Measurements from ENCODE around the gene ODR4.

ODR4 gene

DNA sequence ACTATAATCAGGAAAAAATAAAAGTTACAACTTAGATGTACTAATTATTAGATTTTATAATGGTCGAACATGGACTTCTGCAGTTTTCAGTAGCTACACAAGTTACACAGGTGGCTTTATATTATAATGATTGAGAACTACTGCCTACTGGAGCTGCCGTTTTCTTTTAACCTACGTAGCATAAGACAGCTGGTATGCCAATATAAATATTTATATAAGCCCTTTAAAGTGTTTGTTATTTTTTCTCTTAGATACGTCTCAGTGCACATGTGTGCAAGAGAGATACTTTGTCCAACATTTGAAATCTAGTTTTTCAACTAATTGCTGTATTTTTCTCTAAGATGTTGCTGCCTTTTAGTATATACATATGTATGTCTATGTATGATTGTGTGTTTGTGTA lies 42.9 kb downstream of the ODR4 start:
- no peak overlapping the region for H3K27ac ChIP-seq (ENCODE audit: low read depth, low read length)
- peaks cover 7% of the 10 kb centered on the region; the same call in 1 of the 2 replicates for H3K36me3 ChIP-seq (ENCODE audit: low read length)
- H3F3A ChIP-seq (ENCODE audit: insufficient read depth) = no peaks in the 10 kb centered on the region
- H3K9me3 ChIP-seq (ENCODE audit: insufficient read depth, low read length) = no peaks in the 10 kb centered on the region
- H3K9ac ChIP-seq (ENCODE audit: low read length) = no peak overlapping the region
- H3K9me2 ChIP-seq (replicated peaks; ENCODE audit: insufficient read depth, low read length) = no peaks in the 10 kb centered on the region
- no peak for TF ChIP-seq EZH2phosphoT487 (conservative IDR thresholded peaks at IDR 0.05; ENCODE audit: low read length)
- TF ChIP-seq, protein P1, sequence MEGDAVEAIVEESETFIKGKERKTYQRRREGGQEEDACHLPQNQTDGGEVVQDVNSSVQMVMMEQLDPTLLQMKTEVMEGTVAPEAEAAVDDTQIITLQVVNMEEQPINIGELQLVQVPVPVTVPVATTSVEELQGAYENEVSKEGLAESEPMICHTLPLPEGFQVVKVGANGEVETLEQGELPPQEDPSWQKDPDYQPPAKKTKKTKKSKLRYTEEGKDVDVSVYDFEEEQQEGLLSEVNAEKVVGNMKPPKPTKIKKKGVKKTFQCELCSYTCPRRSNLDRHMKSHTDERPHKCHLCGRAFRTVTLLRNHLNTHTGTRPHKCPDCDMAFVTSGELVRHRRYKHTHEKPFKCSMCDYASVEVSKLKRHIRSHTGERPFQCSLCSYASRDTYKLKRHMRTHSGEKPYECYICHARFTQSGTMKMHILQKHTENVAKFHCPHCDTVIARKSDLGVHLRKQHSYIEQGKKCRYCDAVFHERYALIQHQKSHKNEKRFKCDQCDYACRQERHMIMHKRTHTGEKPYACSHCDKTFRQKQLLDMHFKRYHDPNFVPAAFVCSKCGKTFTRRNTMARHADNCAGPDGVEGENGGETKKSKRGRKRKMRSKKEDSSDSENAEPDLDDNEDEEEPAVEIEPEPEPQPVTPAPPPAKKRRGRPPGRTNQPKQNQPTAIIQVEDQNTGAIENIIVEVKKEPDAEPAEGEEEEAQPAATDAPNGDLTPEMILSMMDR (IDR thresholded peaks at IDR 0.05; ENCODE audit: insufficient read depth, low read length, poor library complexity, severe bottlenecking) = no peak
- H3K79me2 ChIP-seq (ENCODE audit: insufficient read depth, low read length) = no peaks in the 10 kb centered on the region
- no peaks in the 10 kb centered on the region for H3K27me3 ChIP-seq (ENCODE audit: low read length)
- no peaks in the 10 kb centered on the region for H4K20me1 ChIP-seq (ENCODE audit: low read depth, low read length)
- no peak overlapping the region for H2AFZ ChIP-seq (ENCODE audit: low read depth, low read length, severe bottlenecking)
- no peak overlapping the region for H3K4me2 ChIP-seq (ENCODE audit: low read depth, low read length, poor library complexity, severe bottlenecking)
- H3K4me3 ChIP-seq (ENCODE audit: insufficient read depth, low read length, poor library complexity, severe bottlenecking) = no peak overlapping the region

DNA sequence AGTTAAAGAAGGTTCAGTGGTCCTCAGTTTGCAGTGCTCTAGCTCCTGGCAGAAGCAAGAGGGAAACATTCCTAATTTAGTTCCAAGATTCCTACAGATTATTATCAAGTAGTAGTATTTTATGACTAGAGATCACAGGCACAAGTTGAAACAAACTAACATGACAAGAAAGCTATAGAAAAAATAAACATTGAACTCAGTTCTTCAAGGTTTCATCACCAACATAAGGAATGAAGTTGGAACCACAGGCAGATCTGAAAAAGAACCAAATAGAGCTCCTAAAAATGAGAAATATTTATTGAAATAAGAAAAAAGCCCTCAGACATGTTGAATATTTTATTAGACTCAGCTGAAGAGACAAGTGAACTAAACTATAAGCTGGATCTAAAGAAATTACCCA lies 44.7 kb downstream of the ODR4 start:
- no peak overlapping the region for H2AFZ ChIP-seq (ENCODE audit: low read depth, low read length, severe bottlenecking)
- H3K9ac ChIP-seq (ENCODE audit: low read length) = no peak overlapping the region
- no peak overlapping the region for H3K27ac ChIP-seq (ENCODE audit: low read depth, low read length)
- no peaks in the 10 kb centered on the region for H3K79me2 ChIP-seq (ENCODE audit: insufficient read depth, low read length)
- H3K27me3 ChIP-seq (ENCODE audit: low read length) = no peaks in the 10 kb centered on the region
- peaks cover 7% of the 10 kb centered on the region; the same call in 1 of the 2 replicates for H3K36me3 ChIP-seq (ENCODE audit: low read length)
- H3K9me3 ChIP-seq (ENCODE audit: insufficient read depth, low read length) = no peaks in the 10 kb centered on the region
- no peak overlapping the region for H3K4me2 ChIP-seq (ENCODE audit: low read depth, low read length, poor library complexity, severe bottlenecking)
- no peak overlapping the region for H3K4me3 ChIP-seq (ENCODE audit: insufficient read depth, low read length, poor library complexity, severe bottlenecking)
- no peaks in the 10 kb centered on the region for H3K9me2 ChIP-seq (replicated peaks; ENCODE audit: insufficient read depth, low read length)
- no peaks in the 10 kb centered on the region for H4K20me1 ChIP-seq (ENCODE audit: low read depth, low read length)
- TF ChIP-seq, protein P1 (IDR thresholded peaks at IDR 0.05; ENCODE audit: insufficient read depth, low read length, poor library complexity, severe bottlenecking) = no peak
- no peak for TF ChIP-seq EZH2phosphoT487 (conservative IDR thresholded peaks at IDR 0.05; ENCODE audit: low read length)
- H3F3A ChIP-seq (ENCODE audit: insufficient read depth) = no peaks in the 10 kb centered on the region

DNA sequence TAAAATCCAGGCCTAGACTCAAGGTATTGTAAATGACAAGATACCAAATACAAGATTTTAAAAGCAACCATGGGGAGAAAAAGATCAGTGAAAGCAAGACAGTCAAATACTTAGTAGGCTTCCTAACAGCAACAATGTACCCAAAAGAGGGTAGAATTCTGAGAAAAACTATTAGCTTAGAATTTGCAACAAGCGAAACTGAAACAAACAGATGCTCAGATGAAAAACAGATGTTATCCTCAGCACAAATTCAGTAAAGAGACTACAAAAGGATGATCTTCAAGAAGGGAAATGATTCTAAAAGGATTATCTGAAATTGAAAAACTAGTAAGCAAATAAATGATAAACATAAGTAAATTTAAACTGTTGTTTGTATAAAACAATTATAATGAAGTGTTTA lies 45.3 kb downstream of the ODR4 start:
- H4K20me1 ChIP-seq (ENCODE audit: low read depth, low read length) = no peaks in the 10 kb centered on the region
- H3K79me2 ChIP-seq (ENCODE audit: insufficient read depth, low read length) = no peaks in the 10 kb centered on the region
- H3K4me3 ChIP-seq (ENCODE audit: insufficient read depth, low read length, poor library complexity, severe bottlenecking) = no peak overlapping the region
- H3K9ac ChIP-seq (ENCODE audit: low read length) = no peak overlapping the region
- H3K27ac ChIP-seq (ENCODE audit: low read depth, low read length) = no peak overlapping the region
- no peak overlapping the region for H3K4me2 ChIP-seq (ENCODE audit: low read depth, low read length, poor library complexity, severe bottlenecking)
- H3K9me2 ChIP-seq (replicated peaks; ENCODE audit: insufficient read depth, low read length) = no peaks in the 10 kb centered on the region
- no peaks in the 10 kb centered on the region for H3K9me3 ChIP-seq (ENCODE audit: insufficient read depth, low read length)
- no peak overlapping the region for H2AFZ ChIP-seq (ENCODE audit: low read depth, low read length, severe bottlenecking)
- no peaks in the 10 kb centered on the region for H3F3A ChIP-seq (ENCODE audit: insufficient read depth)
- peaks cover 7% of the 10 kb centered on the region; the same call in 1 of the 2 replicates for H3K36me3 ChIP-seq (ENCODE audit: low read length)
- TF ChIP-seq, protein P1 (IDR thresholded peaks at IDR 0.05; ENCODE audit: insufficient read depth, low read length, poor library complexity, severe bottlenecking) = no peak
- no peak for TF ChIP-seq EZH2phosphoT487 (conservative IDR thresholded peaks at IDR 0.05; ENCODE audit: low read length)
- no peaks in the 10 kb centered on the region for H3K27me3 ChIP-seq (ENCODE audit: low read length)

Data from SU-DHL-6 (cell line).